GM19239 (cell line): ENCODE data around the gene ZFYVE19.

Experiments used
- DNase-seq: peaks from one replicate; pipeline ENCODE4 v3.0.0; 2011; ENCODE audit warnings: low spot score; ENCODE audit not compliant: insufficient read length
- FAIRE-seq: peaks from 2 replicates; lab custom pipeline; 2011; peaks lifted over from hg19 to GRCh38; lab: Jason Lieb, UNC

ZFYVE19 gene

GRCh38 chr15:40775007-40775406 lies 31.9 kb upstream of the ZFYVE19 start:
- no peak for FAIRE-seq
- DNase-seq = no peak

DNA sequence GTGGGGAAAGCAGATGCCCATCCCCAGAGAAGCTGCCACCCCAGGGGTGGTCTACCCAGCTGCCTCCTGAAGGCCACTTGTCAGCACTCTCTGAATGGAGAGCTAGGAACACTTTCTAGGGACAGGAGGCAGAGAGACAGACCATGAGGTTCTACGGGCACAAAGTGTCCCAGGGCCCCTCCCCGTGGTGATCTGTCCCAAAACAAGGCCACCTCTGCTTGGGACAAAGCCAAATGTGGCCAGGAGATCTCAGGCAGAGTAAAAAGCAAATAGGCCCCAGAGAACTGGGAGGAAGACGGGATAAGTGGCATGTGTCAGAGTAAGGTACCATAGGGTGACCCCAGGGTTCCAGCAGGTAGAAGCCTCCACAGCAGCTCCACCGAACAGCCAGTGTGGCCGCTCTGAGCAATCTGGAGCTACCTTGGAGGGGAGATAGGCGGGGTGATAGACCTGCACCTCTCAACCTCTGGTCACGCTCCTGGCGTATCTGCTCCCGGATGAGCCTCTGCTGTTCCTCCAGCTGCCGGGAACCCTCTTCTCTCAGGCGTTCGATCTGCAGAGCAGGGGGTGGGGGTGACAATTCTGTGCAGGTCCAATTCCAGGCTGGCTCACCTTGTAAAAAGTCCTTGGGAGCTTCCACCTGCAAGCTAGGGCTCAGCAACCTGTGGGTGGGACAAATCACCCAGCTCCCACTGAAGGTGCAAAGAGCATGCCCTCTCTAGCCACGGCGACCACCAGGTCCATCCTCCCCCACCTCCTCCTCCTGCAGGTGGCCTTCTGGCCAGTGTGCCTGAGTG lies 31.0 kb upstream of the ZFYVE19 start:
- FAIRE-seq = no peak
- no peak for DNase-seq

- FAIRE-seq = no peak
- no peak for DNase-seq
Observed at GRCh38 chr15:40776537-40777141, 30.2 kb upstream of the ZFYVE19 start.

DNA sequence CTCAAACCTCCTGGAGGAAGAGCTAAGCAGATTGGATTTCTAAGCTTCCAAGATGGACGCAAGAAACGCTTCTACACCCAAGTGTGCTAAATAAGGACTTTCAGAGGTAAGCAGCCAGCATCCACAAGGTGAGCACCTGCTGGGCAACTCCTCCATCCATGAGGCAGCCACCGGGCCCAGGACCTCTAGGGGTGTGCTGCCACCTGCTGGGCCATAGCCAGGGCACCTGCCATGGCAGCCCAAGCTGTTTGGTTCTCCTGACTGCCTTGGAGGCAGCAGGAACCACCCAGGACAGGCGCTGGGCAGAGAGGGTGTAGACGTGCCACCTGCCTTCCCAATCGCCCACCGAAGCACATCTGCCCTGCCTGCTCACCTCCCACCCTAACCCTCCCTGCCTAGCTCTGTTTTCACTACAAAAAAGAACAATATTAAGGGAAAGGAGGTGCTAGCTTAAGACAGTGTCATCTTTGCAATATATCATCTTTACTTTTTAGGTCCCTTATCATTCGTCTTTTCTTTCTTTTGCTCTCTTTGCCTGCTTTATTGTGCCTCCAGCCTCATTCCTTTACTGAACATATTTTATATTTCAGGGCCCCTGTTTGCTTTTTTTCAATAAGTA lies 24.2 kb upstream of the ZFYVE19 start:
- FAIRE-seq = no peak

GRCh38 chr15:40785164-40785563 lies 21.7 kb upstream of the ZFYVE19 start:
- no peak for FAIRE-seq
- DNase-seq = no peak

More for the DNA sequence above, 24.2 kb upstream of the ZFYVE19 start:
- no peak for DNase-seq

GRCh38 chr15:40785814-40786213 lies 21.1 kb upstream of the ZFYVE19 start:
- FAIRE-seq = no peak

GRCh38 chr15:40787344-40787841 lies 19.5 kb upstream of the ZFYVE19 start:
- DNase-seq = no peak
- no peak for FAIRE-seq

More at GRCh38 chr15:40785814-40786213, 21.1 kb upstream of the ZFYVE19 start:
- DNase-seq = no peak

- no peak for FAIRE-seq
Observed at GRCh38 chr15:40787991-40788390, 18.9 kb upstream of the ZFYVE19 start.

DNA sequence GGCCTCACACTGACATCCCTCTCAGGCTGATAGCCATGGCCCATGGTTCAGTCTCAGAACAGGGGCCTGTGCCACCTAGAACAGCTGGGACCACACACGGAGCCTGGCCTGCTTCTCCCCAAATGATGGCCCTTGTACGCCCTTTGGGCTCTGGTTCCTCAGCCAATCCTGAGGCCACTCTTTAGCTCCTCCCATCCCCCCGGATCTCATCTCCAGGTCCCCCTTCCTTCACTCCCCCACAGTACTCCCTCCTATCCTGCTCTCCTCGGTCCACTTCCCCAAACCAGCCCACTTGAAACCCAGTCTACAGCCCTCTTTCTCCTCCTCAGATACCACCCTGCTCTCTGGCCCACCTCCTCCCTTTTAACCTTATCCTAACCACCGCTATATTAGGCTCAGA lies 17.8 kb upstream of the ZFYVE19 start:
- no peak for DNase-seq
- no peak for FAIRE-seq

More at GRCh38 chr15:40787991-40788390, 18.9 kb upstream of the ZFYVE19 start:
- DNase-seq = no peak

DNA sequence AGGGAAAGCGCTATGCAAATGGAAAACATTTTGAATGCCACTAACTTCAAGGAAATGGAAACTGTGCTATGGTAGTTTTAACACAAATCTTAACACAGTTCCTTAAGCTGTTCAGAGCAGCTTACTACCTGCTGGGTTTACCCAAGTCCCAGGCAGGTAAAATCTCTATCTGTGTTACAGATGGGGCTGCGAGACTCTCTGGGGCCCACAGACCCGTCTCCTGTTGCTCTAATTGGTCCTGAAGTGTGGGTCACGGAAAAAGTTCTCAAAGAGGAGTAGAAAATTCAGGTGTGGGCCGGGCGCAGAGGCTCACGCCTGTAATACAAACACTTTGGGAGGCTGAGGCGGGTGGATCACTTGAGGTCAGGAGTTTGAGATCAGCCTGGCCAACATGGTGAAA lies 16.9 kb upstream of the ZFYVE19 start:
- no peak for DNase-seq
- no peak for FAIRE-seq

DNA sequence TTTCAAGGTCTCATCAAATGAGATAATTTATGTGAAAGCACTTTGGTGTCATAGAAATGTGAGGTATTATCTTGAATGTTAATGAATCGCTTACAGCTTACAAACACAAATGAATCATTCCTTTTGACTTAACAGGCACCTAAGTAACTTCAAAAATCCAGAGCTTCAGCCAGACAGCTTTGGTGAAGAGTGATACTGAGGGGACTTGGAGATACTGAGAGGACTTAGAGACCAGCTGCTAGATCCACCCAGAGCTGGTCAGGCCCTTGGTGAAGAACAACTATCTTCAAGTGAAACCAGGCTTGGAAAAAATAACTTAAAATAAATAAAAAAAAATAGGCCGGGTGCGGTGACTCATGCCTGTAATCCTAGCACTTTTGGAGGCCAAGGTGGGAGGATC lies 16.2 kb upstream of the ZFYVE19 start:
- FAIRE-seq = no peak

GRCh38 chr15:40792394-40792793 lies 14.5 kb upstream of the ZFYVE19 start:
- DNase-seq = no peak
- no peak for FAIRE-seq

More for the DNA sequence above, 16.2 kb upstream of the ZFYVE19 start:
- no peak for DNase-seq

DNA sequence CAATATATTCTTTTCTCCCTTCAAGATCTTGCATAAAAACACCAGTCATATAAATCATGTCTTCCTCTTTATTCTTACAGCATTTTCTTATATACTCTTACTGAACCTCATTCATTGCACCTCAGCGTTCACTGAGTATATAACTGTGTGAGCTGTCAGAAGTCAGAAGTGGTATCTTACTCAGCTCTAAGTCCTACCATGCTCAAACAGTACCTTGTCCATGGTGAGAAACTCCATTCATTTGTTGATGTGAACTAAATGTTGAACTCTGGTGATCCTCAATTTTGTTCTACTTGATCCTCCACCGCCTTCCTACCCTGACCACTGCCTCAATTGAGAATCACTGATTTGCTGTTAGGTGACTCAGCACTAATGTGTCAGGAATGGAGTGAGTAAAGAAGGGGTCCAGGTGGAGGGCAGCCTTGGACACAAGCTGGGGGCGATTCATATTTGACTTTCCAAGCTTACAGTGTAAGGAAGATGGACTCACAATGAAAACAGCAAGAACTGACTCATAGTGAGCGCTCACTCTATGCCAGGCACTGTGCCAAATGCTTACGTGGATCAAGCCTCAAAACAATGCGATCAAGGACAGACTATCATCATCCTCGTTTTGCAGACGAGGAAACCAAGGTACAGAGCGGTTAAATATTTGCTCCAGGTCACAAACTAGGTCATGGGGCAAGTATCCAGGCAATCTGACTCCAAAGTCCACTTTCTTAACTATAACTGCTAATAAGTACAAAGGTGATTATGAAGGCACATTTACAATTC lies 13.5 kb upstream of the ZFYVE19 start:
- DNase-seq = no peak
- no peak for FAIRE-seq

DNA sequence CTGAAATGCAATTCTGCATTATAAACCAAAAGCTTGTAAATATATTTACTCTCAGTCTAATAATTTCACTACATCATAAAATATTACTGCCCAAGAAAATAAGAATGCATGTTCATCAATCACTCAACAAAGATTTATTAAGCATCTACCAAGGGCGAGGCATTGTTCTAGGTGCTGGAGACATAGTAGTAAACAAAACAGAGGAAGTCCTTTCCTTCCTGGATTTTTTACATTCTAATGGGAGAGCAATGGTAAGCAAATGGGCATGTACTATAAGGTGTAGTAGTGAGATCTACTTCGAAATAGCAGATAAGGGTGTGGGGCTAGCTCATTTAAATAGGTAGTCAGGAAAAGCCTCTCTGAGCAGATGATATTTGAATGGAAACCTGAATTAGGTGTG lies 10.8 kb upstream of the ZFYVE19 start:
- DNase-seq = no peak

DNA sequence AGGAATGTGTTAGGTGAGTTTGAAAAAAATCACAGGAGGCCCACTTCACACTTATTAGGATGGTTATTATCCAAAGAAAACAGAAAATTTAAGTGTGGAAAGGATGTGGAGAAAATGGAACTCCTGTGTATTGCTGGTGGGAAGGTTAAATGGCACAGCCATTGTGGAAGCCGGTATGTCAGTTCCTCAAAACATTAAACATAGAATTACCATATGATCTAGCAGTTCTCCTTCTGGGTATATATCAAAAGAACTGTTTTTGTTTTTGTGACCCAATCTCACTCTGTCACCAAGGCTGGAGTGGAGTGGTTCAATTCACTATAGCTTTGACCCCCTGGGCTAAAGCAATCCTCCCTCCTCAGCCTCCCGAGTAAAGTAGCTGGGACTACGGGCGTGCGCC lies 10.4 kb upstream of the ZFYVE19 start:
- FAIRE-seq = no peak

More for the DNA sequence above, 10.8 kb upstream of the ZFYVE19 start:
- no peak for FAIRE-seq

GRCh38 chr15:40799523-40799922 lies 7.4 kb upstream of the ZFYVE19 start:
- DNase-seq (no peak), FAIRE-seq (no peak)

More for the DNA sequence above, 10.4 kb upstream of the ZFYVE19 start:
- DNase-seq = no peak

- DNase-seq = no peak
- FAIRE-seq = no peak
Observed at GRCh38 chr15:40803076-40803475, 3.8 kb upstream of the ZFYVE19 start.

- DNase-seq (no peak), FAIRE-seq (no peak)
Observed at GRCh38 chr15:40803688-40804087, 3.2 kb upstream of the ZFYVE19 start.

DNA sequence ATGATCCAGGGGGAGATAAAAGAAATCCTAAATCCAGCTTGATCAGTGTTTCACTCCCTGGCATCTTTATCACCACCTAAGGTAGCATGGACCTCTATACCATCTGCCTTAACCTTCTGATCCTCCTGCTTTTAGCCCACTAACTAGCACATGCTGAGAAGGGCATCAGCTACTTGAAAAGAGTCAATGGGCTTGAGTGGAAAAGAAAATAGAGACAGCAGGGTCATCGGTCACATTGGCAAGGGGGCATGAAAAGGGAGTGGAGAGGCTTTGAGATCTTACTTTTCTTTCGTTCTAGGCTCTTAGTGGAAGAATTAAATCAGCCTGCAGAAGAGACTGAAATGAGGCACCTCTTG lies 239 bp upstream of the ZFYVE19 start:
- no peak for DNase-seq
- no peak for FAIRE-seq

- FAIRE-seq (no peak), DNase-seq (no peak)
Observed at GRCh38 chr15:40807888-40808461, 1.1 kb downstream of the ZFYVE19 start.
